Measurements from ENCODE around the gene CDKAL1. TPM values are rescaled to one million over a fixed set of nuclear protein-coding genes. Genes with fewer than 3 reads are reported as not detected.

Gene CDKAL1
- total and polyA plus RNA-seq, 8 donors, result 3.4 to 36.7 (median 10.4) TPM

GRCh38 chr6:21078497-21078896, 544.2 kb downstream of the CDKAL1 start:
- intact Hi-C loops (cut with DNase I; ENCODE audit: low total_unique reads), result no loop called here
- peaks cover 0 to 6% (median under 1%) of the 10 kb centered on the region in 4 donors for H3K9me3 ChIP-seq
- no peak for DNase-seq
- H3K36me3 ChIP-seq, result no peaks in the 10 kb centered on the region
- 96 to 99% (median 98%) methylated on average over 3 of the region's 3 CpGs for WGBS, 5 donors
- no peaks in the 10 kb centered on the region for H3K27me3 ChIP-seq
- no peak overlapping the region for H3K27ac ChIP-seq
- H3K4me3 ChIP-seq, result no peak overlapping the region
- peaks cover 0 to 6% (median 0%) of the 10 kb centered on the region in 4 donors for H3K4me1 ChIP-seq
- TF ChIP-seq POLR2AphosphoS5 (IDR thresholded peaks at IDR 0.05), result no peak
- TF ChIP-seq EP300 (IDR thresholded peaks at IDR 0.05), result no peak
- TF ChIP-seq, protein P1, sequence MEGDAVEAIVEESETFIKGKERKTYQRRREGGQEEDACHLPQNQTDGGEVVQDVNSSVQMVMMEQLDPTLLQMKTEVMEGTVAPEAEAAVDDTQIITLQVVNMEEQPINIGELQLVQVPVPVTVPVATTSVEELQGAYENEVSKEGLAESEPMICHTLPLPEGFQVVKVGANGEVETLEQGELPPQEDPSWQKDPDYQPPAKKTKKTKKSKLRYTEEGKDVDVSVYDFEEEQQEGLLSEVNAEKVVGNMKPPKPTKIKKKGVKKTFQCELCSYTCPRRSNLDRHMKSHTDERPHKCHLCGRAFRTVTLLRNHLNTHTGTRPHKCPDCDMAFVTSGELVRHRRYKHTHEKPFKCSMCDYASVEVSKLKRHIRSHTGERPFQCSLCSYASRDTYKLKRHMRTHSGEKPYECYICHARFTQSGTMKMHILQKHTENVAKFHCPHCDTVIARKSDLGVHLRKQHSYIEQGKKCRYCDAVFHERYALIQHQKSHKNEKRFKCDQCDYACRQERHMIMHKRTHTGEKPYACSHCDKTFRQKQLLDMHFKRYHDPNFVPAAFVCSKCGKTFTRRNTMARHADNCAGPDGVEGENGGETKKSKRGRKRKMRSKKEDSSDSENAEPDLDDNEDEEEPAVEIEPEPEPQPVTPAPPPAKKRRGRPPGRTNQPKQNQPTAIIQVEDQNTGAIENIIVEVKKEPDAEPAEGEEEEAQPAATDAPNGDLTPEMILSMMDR (IDR thresholded peaks at IDR 0.05), result no peak
- TF ChIP-seq POLR2A (IDR thresholded peaks at IDR 0.05), result no peak

- TF ChIP-seq EP300 (IDR thresholded peaks at IDR 0.05), result no peak
- TF ChIP-seq, protein P1 (IDR thresholded peaks at IDR 0.05), result no peak
- no peak for TF ChIP-seq POLR2AphosphoS5 (IDR thresholded peaks at IDR 0.05)
- no peak for TF ChIP-seq POLR2A (IDR thresholded peaks at IDR 0.05)
Observed at GRCh38 chr6:21079468-21080048, 545.3 kb downstream of the CDKAL1 start.

DNA sequence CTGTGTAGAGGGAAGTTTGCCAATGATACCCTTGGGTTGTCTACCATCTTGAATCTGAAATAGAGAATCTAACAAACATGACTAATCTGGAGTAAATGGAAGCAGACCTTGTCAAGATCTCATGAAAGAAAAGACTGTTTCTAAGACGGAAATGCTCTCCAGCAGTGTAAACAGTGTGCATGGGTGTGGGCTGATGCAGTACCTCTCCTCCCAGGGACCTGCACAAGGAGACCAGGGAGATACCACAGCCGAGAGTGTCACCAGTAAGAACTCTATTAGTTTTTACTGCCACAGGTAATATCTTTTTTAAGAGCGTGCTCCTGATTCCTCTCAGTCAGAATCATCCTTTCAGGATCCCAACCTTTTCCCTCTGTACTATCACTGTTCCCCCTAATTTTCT, 546.0 kb downstream of the CDKAL1 start:
- DNase-seq, result peak in 1 of 2 donors; percentile 12
- Histone ChIP-seq H3K4me3 (no peak overlapping the region), H3K27ac (no peak overlapping the region), H3K4me1 (peaks cover 0 to 6% (median 0%) of the 10 kb centered on the region in 4 donors), H3K27me3 (no peaks in the 10 kb centered on the region), H3K9me3 (no peaks in the 10 kb centered on the region), H3K36me3 (no peaks in the 10 kb centered on the region)
- intact Hi-C loops (cut with DNase I; ENCODE audit: low total_unique reads), result no loop called here
- WGBS, 5 donors, result 62 to 76% (median 71%) methylated on average over 3 of the region's 3 CpGs
- TF ChIP-seq POLR2A (IDR thresholded peaks at IDR 0.05), result no peak
- TF ChIP-seq, protein P1 (IDR thresholded peaks at IDR 0.05), result no peak
- no peak for TF ChIP-seq EP300 (IDR thresholded peaks at IDR 0.05)
- TF ChIP-seq POLR2AphosphoS5 (IDR thresholded peaks at IDR 0.05), result no peak

More at GRCh38 chr6:21079468-21080048, 545.3 kb downstream of the CDKAL1 start:
- peak in 1 of 2 donors; percentile 49 for DNase-seq
- Histone ChIP-seq H3K36me3 (no peaks in the 10 kb centered on the region), H3K27me3 (no peaks in the 10 kb centered on the region), H3K4me3 (no peak overlapping the region), H3K4me1 (peaks cover 0 to 6% (median 0%) of the 10 kb centered on the region in 4 donors), H3K9me3 (no peaks in the 10 kb centered on the region), H3K27ac (no peak overlapping the region)
- intact Hi-C loops (cut with DNase I; ENCODE audit: low total_unique reads), result no loop called here
- 25 to 44% (median 35%) methylated on average over 2 of the region's 2 CpGs for WGBS, 5 donors

DNA sequence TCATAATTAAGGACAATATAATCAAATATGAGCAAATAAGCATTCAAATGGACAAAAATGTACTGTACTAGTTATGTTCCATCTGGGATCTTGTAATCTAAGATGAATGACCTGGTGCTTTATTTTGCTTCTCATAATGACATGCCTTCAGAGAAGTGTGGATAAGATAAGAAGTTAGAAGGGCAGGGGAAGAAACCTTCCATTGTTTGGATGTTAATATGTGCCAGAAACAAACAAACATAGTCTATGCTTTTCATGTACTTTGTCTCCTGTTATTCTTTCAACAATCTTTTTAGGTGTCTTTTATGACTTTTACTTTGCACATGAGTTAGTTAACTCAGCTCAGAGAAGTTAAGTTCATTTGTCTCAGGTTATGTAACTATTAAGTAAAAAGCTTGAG, 547.8 kb downstream of the CDKAL1 start:
- TF ChIP-seq, protein P1 (IDR thresholded peaks at IDR 0.05), result no peak
- TF ChIP-seq POLR2AphosphoS5 (IDR thresholded peaks at IDR 0.05), result no peak
- no peak for TF ChIP-seq EP300 (IDR thresholded peaks at IDR 0.05)
- TF ChIP-seq POLR2A (IDR thresholded peaks at IDR 0.05), result no peak
- H3K27ac ChIP-seq, result no peak overlapping the region
- no peaks in the 10 kb centered on the region for H3K36me3 ChIP-seq
- H3K9me3 ChIP-seq, result no peaks in the 10 kb centered on the region
- H3K4me1 ChIP-seq, result peaks cover 0 to 6% (median 0%) of the 10 kb centered on the region in 4 donors
- intact Hi-C loops (cut with DNase I; ENCODE audit: low total_unique reads), result no loop called here
- no peak for DNase-seq
- H3K27me3 ChIP-seq, result no peaks in the 10 kb centered on the region
- H3K4me3 ChIP-seq, result no peak overlapping the region
